HG03469 (cell line): ENCODE results near the gene IFT88.
A peak's percentile ranks its signal among the peaks of the same experiment; 100 is the strongest.

Experiments
- ATAC-seq: cut with Tn5 transposase; IDR thresholded peaks from one replicate; pipeline ENCODE4 v1.9.1; 2021; ENCODE audit warnings: mild to moderate bottlenecking, moderate library complexity, moderate number of reproducible peaks; ENCODE audit not compliant: unreplicated experiment

IFT88 gene

GRCh38 chr13:20566898-20567874 is at the start of gene IFT88:
IFT88 (plus strand) TSS chr13:20567157; CDS start chr13:20574386, 7,229 bp downstream.
- peak; percentile 68 for ATAC-seq

- ATAC-seq, result no peak
Observed at GRCh38 chr13:20518660-20519100, 48.3 kb upstream of the IFT88 start.

GRCh38 chr13:20519875-20520274 is 47.1 kb upstream of the IFT88 start:
- ATAC-seq, result no peak

- no peak for ATAC-seq
Observed at GRCh38 chr13:20521364-20522115, 45.4 kb upstream of the IFT88 start.

GRCh38 chr13:20525144-20525600 is 41.8 kb upstream of the IFT88 start:
- ATAC-seq, result no peak

- ATAC-seq, result peak; percentile 39
Observed at GRCh38 chr13:20525601-20526544, 41.1 kb upstream of the IFT88 start, which contains the start of gene CRYL1. CRYL1 (minus strand) TSS chr13:20525857; CDS start chr13:20525794, 63 bp downstream.

- no peak for ATAC-seq
Observed at GRCh38 chr13:20526664-20527063, 40.3 kb upstream of the IFT88 start.

- no peak for ATAC-seq
Observed at GRCh38 chr13:20528452-20528851, 38.5 kb upstream of the IFT88 start.

- no peak for ATAC-seq
Observed at GRCh38 chr13:20534038-20534608, 32.8 kb upstream of the IFT88 start.

- ATAC-seq, result no peak
Observed at GRCh38 chr13:20536992-20537391, 30.0 kb upstream of the IFT88 start.

- ATAC-seq, result no peak
Observed at GRCh38 chr13:20544201-20544923, 22.6 kb upstream of the IFT88 start.

- ATAC-seq, result no peak
Observed at GRCh38 chr13:20546556-20546955, 20.4 kb upstream of the IFT88 start.

- ATAC-seq, result no peak
Observed at GRCh38 chr13:20547479-20547908, 19.5 kb upstream of the IFT88 start.

GRCh38 chr13:20550799-20551198 is 16.2 kb upstream of the IFT88 start:
- no peak for ATAC-seq

GRCh38 chr13:20553311-20553710 is 13.6 kb upstream of the IFT88 start:
- ATAC-seq, result no peak

GRCh38 chr13:20558982-20559381 is 8.0 kb upstream of the IFT88 start:
- no peak for ATAC-seq

- ATAC-seq, result no peak
Observed at GRCh38 chr13:20559659-20560356, 7.1 kb upstream of the IFT88 start.

GRCh38 chr13:20561741-20562140 is 5.2 kb upstream of the IFT88 start:
- no peak for ATAC-seq
